Activated CD4-positive, alpha-beta T cell treated with anti-CD3 and anti-CD28 coated beads for 48 hours (primary cell): ENCODE measurements around the gene MAN1A2.

Experiments used
- DNase-seq: peaks from one replicate; pipeline ENCODE4 v3.0.0-alpha.2; 2020

MAN1A2 gene

DNA sequence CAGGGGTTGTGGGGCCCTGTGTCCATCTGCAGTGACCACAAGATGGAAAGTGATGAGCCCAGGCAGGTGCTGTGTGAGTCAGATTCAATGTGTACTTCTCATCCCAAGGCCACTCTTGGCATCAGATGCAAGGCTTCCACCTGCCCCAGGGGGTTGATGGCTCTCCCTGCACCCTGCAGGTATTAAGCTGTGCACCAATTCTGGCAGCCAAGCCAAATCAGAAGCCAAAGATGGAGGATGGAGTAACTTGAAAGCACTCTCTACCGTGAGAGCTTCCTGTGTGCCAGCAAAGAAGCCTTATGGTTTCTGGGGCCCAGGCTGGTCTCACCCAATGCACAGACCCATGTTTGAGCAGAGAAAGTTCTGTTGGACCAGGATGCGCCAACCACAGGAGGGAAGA, 194.3 kb downstream of the MAN1A2 start:
- no peak for DNase-seq

DNA sequence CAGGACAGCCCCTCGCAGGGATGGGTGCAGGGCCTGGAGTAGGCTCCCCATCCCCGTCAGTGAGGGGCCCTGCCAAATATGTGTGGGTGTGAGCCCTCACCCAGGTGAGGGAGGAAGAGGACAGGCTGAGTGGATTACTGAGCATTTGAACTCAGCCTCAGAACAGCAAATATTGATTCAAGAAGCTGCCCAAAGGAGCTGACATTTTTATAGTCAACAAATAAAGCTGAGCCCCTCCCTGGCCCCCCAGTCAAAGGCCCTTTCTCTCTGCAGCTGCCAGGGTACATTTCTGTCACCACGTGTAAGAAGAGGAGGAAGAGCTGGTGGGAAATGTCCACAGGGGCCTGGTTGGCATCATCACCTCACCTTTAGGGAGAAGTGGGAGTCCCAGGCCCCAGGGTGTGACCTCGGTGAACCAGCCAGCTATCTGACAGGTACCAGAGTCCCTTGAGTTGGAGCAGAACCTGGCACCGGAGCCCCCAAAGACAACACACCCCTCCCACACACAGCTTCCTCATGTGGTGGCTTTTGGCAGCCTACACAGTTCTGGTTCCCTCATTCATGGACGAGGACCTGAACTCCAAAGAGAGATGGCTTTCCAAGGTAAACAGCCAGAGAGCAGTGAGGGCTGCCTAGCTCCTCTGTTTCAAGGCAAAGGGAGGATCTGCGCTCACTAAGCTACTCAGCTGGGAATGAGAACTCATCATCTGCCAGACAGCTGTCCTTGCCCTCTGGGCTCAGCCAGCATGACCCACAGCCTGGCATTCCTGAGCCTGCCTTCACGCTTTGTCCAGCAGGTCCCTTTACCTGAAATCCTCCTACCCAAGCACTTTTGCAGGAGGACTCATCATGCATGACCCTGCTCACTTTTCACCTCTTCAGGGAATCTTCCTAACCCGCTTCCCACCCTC, 195.6 kb downstream of the MAN1A2 start:
- DNase-seq, result no peak

DNA sequence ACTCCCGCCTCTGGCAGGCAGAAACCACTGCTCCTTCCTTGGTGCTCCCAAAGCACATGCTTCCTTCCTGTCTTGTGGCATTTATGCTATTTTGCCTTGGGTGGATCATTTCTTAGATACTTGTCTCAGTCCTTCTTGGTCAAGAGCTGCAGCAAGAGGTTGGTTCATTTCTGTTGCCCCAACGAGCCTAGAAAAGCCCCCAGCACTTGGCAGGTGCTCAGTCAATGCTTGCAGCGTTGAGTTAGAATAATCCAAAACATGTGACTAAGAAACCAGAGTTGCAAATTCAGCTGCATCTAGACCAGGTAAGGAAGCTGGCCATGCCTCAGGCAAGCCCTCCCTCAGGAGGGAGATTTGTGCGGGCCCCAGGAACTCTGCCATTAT, 196.2 kb downstream of the MAN1A2 start:
- no peak for DNase-seq

DNA sequence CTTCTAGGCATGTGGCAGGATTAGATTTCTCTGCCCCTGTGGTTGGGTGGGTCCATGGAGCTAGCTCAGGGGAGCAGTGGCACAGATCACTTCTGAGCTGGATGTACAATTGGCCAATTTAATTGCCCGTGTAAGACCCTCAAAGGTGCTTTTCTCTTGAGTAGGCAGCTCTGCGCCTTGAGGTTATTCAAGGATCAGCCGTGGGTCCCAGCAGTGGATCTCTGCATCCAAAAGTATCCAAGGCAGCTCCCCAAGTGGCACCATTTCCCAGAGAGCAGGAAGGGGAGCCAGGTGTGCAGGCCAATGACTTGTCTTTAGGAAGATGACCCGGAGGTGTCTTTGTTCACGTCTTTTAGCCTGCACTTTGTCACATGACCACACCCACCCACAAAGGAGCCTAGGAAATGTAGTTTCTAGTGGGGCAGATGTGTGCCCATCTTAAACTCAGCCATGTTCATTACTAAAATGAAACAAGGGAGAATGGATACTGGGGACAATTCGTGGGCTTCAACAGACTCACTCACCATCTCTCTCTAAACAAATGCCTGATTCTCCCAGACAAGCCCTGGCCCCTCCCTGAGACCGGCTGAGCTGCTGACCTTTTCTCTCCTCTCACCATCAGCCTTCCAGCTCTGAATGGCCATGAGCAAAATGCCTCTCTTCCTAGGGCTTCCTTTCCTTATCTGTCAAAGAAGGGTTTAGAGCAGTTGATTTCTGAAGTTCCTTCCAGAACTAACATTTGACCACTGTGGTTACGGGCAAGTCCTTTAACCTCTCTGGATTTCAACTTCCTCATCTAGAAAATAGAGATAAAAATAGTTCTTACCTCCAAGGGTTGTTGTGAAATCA, 197.2 kb downstream of the MAN1A2 start:
- DNase-seq, result no peak

DNA sequence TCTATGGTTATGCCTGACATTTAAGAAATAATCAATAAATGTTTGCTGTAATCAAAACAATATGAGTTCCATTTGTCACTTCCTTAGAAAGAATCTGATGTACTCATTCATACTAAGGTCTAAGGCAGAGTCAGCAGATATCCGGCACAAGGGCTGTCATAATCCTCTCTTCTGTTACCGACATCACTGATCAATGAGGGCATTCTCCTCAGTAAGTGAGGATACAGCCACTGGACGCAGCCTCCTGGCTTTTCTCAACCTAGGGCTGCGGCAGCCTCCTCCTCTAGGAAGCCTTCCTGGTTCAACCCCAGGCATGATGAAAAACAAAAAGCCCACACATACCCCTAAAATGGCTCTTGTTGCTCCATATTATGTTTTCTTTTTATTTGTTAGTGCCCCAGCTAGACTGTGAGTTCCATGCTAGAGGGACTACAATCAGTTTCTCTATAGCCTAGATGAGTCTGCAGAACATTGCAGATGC, 197.9 kb downstream of the MAN1A2 start:
- DNase-seq, result no peak

DNA sequence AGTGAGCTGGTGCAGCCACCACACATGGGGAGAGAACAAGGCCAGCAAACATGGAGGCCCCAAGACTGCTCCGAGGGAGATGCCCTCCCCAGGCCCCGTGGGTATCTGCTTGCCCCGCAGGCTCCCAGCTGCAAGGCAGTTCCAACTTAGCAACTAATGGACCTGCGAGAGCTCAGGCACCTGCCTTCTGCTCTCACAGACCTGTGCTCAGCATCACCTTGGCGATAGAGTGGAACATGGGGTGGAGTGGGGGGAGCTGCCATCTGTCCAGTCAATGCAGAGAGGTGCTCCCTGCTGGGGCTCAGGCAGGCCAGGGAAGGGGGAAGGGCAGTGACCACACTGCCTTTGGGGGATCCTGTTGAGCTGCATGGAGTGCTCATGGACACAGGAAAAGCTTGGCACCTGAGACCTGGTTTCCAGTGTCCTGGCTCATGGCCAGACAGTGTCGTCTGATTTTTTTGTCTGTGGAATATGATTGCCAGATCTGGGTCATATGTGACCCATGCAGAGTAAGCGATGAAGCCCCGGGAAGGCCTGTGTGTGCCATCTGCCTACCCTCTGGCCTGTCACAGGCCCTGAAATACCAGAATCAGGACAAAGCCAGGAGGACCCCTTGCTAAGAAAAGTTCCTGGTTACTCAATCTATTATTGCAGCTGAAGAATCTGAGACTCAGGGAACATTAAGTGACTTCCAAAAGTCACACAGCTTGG, 198.7 kb downstream of the MAN1A2 start:
- DNase-seq, result no peak

DNA sequence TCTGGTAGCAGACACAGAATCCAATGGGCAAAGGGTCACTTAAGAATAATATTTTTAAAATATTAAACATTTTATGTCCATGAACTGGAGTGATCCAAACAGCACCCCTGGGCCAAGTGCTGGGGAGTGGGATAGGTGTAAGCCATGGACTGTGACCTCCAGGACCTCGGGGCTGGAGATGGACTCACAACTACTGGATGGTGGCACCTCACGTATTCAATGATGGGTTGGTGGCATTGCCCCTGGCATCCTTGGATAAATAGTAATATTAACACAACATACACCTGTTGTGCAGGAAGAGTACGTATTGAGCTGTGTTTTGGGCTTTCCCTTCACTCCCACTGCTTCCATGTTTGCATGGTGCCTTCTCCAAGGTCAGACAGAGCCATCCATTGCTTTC, 199.3 kb downstream of the MAN1A2 start:
- no peak for DNase-seq

DNA sequence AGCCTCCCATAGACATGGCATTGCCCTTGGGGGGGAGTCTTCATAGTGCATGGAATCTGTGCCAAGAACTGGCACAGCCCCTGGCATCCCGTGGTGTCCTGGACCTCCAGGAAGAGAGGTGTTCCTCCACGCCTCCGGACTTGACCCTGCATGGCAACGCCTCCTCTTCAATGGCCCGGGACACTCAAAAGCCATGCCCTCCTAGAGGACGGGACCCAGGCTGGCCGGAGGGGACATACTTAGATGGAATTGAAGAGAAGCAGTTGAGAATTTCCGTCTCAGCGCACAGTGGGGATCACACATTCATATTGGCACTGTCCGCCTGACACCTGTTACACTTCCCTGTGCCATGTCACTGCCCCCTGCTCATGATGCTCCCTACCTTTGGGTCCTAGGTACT, 200.2 kb downstream of the MAN1A2 start:
- DNase-seq, result no peak

DNA sequence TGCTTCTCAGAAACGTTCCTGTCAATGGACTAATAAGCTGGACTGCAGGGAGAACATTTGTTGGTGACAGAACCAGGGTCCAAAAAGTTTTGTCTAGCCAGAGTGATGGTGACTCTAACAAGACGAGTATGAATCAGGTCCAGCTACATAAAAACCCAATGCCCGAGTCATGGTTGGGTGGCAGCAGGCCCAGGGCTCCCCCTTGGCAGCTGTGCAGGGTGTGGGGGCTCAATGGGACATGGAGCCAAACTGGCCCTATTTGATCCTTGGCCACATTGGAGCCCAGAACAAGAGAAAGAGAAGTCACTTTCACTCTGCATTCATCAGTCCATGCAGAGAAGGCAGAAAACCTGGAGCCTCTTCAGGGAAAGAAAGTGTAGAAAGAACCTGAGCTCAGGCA, 200.7 kb downstream of the MAN1A2 start:
- no peak for DNase-seq

DNA sequence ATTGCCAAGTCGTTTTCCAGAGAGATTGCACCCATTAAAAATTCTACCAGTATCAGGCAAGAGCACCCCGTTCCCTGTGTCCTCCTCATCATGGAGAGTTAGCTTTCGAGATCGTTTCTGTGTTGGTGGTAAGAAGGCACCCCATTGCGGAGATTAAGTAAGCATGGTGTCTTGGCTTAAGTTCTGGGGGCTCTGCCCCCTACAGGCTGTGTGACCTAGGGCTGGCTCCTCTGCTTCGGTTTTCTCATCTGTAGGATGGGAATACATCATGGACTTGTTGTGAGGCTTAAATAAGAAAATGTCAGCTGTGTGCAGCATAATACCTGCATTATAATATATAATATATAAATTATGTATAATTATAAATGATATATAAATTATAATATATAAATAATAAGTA, 201.8 kb downstream of the MAN1A2 start:
- DNase-seq, result no peak

DNA sequence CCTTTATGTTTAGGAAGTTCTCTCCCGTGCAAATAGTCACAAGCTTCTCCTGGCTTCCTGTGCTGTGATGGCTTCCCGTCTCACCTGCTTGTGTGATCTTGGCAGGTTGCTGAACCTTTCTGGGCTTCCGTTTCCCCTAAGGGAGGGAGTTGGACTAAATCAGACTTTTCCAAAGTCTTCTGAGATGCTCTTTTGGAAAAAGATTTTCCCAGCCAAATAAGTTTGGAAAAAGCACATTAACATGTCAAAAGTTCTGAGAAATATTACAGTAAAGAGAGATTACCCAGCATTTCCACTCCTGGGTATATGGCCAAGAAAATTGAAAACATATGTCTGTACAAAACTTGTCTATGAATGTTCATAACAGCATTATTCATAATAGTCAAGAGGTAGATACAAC, 202.6 kb downstream of the MAN1A2 start:
- DNase-seq, result no peak

DNA sequence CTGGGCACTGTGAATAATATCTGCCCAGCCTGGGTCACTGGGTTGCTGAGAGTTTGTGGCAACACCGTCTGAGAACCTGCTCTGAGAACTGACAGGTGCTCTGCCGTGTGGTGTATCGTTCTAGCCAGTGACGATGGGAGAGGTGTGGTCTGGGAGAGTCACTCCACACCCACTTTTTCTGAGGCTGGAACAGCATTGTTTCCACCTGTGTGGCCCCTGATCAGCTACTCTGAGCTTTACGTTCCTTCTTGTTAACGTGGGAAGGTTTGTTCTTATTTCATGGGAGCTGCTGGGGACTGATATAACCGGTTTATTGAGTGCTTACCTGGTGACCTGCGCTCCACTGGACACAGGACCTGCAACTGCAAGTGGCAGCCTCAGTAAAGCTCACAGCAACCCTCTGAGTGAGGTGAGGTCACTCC, 203.8 kb downstream of the MAN1A2 start:
- DNase-seq, result no peak

DNA sequence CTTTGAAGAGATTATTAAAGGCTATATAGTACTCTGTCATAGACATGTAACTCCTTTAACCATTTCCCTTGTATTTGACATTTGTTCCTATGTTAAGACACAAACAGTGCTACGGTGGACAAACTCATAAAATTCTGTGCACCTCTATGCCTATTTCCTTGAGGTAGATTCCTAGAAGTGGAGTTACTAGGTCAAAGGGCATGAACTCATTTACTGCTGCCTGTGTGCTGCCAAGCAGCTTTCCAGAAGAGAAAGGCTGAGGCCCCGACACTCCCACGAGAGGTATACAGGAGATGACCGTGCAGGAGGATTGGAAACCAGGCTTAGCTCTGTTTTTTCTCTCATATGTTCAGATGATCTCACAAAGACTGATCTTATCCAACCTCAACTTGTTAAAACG, 204.2 kb downstream of the MAN1A2 start:
- DNase-seq, result no peak

DNA sequence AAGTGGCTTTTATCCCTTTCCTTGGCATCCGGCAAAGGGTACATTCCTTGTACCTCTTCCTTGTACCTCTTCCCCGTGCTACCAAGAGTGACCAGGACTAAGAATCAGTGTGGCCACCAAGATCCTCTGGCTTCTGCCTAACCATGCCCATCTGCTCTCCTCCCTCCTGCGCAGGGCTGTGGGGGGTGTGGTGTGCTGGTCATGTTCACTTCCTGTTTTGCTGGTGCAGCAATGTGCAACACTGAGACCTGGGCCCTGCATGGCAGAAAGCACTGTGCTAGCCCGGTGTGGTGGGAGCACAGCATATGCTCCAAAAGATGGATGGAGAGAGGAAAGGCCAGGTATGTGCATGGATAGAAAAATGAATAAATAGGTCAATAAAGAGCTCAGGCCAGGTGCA, 205.3 kb downstream of the MAN1A2 start:
- peak; percentile 19 for DNase-seq

DNA sequence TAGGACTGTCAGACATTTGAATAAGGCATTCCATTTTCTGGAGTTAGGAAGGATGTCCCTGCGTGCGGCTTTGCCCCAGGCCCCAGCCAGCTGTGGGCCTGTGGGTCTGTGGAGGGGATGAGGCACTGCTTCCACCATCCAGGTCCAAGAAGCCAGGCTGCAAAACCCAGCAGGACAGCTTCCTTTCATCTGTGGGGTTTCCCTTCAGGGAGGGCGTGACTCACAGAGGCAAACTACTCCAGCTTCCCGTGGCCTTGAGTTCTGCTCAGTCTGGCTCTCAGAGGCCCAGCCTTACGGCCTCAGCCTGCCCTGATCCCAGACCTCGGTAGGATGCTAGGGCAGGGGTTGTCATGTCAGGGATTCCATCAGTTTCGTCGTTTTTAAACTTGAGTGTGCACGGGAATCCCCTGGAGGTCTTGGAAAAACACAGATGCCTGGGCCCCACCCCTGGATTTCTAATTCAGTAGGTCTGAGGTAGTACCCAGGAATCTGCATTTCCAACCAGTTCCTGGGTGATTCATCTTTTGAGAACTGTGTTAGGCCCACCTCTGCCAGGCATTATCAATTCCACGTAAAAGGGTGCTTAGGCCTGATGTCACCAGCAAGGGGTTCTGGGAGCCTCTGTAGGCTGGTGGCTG, 206.3 kb downstream of the MAN1A2 start:
- DNase-seq, result peak; percentile 37

DNA sequence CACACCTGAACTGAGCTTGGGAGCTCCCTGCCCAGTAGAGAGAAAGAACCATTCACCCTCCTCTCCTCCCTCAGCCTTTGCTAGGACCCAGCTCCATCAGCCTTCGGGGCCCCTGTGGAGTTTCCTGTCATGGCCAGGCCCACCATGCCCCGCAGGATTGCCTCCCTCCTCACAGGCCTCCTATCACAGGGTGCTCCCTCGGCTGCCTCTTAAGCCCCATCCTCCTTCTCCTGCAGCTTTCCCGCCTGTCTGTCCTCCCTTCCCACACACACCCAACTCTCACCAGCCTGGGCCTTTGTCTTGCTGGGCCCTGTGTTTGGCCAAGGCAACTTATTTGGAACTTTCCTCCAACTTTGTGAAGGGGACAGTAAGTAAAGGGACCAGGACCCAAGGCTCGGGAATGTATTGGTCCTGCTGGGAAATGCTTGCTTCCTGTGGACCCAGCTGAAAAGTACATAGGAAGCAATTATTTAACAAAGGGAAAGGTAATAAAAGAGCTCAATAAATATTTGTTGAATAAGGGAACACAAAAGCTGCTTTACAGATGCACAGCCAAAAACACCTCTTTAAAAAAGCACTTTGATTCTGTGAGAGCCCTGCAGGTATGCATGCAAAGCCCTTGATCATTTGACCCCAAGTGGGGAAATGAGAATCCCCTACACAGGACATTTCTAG, 207.0 kb downstream of the MAN1A2 start:
- DNase-seq, result no peak

DNA sequence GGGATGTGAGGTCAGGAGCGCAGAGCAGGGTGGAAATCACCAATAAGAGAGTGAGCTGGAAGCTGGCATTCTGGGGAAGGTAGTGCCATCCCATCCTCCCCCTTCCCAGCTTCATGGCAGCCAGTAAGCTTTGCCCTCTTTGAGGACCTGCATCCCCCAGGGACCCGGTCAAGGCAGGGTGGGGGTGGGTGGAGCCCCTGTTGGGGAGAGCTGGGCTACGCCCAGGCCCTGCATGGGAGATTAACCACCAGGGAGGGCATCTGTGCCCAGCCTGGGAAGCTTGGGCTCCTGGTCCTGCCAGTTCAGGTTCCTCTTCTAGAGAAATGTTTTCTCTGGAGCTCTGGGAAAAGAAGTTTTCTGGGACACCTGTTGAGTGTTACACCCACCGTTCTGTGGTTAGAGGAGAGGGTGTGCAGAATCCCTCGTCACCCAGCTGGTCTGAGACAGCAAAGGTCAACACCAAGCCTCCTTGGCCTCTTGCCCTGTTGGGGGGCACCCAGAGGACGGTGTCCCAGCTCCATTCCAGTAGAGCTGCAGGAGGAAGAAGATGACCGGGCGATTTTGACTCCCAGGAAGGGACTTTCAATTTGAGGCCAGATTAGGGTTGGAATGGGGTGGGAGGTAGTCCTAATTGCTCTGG, 208.5 kb downstream of the MAN1A2 start:
- no peak for DNase-seq

DNA sequence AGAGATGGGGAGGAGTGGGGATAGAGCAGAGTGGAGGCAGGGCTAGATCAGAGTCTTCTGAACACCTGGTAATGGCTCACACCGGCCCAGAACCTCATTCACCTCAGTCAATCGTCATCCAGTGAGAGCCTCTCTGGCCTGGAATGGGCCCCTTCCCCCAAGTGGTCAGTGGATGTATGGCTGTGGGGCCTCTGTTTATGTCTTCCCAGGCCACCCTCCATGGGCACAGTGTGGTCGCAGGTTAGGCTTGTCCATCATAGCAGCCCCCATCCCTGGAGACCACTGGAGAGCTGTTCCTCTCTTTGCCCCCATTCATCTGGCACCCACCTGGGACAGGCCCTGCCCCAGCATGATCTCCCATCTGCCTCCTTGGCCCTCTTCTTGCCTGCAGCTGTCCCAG, 209.0 kb downstream of the MAN1A2 start:
- DNase-seq, result no peak

DNA sequence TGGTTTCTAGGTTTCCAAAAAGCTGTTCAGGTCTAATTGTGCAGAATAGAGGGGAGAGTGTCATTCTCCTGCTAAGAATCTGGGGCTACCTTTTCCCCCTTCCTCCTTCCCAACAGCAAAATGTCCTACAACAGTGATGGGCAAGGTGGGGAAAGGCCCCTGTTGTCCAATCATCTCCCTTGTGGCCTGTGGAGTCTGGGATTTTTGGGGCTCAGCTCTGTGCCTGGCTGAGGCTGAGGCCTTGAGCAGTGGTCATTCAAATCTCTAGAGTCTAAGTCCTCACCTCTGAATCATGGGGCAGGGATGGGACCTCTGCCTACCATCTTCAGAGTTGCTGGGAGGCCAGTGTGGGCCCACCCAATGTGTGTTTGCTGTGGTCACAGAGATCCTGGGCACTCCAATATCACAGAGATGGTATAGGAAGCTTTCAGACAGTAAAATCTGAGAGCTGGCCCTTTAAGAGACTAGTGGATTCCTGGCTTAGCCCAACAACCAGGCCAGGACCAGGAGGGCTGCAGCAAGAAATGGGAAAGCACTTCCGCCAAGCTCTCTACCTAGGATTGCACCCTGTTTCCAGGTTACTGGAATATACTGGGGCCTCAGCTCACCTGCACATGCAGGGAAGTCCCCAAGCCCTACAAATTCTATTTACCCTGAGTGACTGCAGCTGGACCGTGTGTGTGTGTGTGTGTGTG, 210.1 kb downstream of the MAN1A2 start:
- DNase-seq, result no peak

DNA sequence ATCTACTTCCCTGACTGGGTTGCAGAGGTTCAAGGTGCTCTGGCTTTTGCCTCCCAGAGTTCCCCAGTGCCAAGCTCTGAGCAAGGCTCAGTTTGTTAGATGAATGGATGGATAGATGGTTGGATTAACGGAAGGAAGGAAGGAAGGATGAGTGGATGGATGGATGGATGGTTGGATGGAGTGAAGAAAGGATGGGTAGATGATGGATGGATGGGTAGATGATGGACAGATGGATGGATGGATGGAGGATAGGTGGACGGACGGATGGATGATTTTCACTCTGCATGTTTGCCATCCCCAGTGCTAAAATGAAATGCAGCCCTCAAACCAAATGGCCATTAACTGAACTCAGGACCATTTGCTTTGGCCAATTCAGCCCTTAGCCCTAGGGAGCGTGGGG, 211.2 kb downstream of the MAN1A2 start:
- no peak for DNase-seq
